ENCODE measurements around the gene NRG2. TPM values are rescaled to one million over a fixed set of nuclear protein-coding genes. Genes with fewer than 3 reads are reported as not detected.

NRG2 gene
- total RNA-seq, 2 experiments from 2014 or later, result not detected

DNA sequence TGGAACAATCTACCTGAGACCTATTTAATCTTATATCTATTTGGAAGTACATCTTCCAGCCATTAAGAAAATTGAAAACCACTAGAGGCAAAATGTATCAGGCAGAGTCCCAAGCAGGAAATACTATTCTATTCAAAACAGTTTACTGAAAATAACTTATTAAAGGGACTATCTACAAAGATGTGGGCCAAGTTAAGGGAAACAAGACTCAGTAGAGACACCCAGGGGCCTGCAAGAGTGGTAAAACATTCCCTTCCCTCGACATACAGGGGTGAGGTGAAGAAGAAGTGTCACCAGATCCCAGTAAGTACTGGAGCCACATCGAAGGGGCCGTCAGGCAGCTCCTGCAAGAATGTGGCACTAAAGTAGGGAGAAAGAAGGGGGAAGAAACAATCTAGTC lies 12.1 kb upstream of the NRG2 start:
- Mint-ChIP-seq H3K4me3 (no peak overlapping the region), H3K27ac (no peak overlapping the region), H3K4me1 (no peaks in the 10 kb centered on the region), H3K36me3 (ENCODE audit: low read depth) (no peaks in the 10 kb centered on the region), H3K9me3 (no peaks in the 10 kb centered on the region), H3K27me3 (peaks cover 12% of the 10 kb centered on the region)
- CTCF ChIA-PET, result interaction anchor here (0.6 kb wide), 1 partner anchor 90 kb away, joined by 3 read pairs; no protein-coding TSS in a partner anchor
- DNase-seq, result no peak
- POLR2A ChIA-PET, result no interaction called here

DNA sequence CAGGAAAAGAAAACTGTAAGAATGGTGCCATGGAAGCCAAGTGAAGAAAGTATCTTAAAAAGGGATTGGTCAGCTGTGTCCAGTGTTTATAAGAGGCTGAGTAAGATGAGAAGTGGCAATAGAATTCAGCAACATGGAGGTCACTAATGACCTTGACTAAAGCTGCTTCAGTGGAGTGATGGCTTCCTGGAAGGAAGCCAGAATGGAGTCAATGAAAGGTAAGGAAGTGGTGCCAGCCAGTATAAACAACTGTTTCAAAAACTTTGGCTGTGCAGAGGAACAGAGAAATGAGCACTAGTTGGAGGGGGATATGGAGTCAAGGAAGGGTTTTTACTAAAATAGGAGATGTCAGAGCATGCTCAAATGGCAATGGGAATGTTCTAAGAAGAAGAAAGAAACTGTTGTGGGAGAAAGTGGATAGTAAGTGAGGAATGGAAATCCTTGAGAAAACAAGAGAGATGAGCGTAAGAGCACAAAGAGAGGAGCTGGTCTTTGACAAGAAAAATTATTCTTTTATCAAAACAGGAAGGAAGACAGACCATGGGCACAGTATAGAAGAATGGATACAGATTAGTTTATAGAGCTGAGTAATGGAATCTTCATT lies 11.1 kb upstream of the NRG2 start:
- H3K4me1 Mint-ChIP-seq, result no peaks in the 10 kb centered on the region
- no peak for DNase-seq
- peaks cover 16% of the 10 kb centered on the region for H3K27me3 Mint-ChIP-seq
- no peak overlapping the region for H3K27ac Mint-ChIP-seq
- no peaks in the 10 kb centered on the region for H3K9me3 Mint-ChIP-seq
- POLR2A ChIA-PET, result interaction anchor here (0.5 kb wide), 1 partner anchor 71 kb away, joined by 4 read pairs; no protein-coding TSS in a partner anchor
- no peaks in the 10 kb centered on the region for H3K36me3 Mint-ChIP-seq (ENCODE audit: low read depth)
- no peak overlapping the region for H3K4me3 Mint-ChIP-seq
- CTCF ChIA-PET, result interaction anchor here (0.7 to 2.3 kb wide), 2 partner anchors 10 to 85 kb away, joined by 3 to 6 read pairs; no protein-coding TSS in a partner anchor

DNA sequence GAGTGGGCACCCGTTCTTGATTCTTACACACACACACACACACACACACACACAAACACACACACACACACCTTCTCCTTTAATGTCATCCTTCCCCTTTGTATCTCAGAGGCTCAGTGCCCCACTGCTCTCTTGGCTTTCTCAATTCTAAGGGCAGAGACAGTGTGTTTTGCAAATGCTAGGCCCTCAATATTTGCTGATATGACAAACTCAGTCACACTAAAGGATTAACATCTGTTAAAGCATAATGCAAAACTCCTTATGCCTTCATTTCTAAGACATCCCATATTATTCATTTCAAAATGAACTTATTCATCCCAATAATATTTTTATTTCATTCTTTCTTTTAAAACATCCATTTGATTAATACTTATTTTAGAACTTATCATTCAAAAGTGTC lies 8.9 kb upstream of the NRG2 start:
- Mint-ChIP-seq H3K27me3 (peaks cover 21% of the 10 kb centered on the region), H3K36me3 (ENCODE audit: low read depth) (no peaks in the 10 kb centered on the region), H3K4me1 (no peaks in the 10 kb centered on the region), H3K27ac (no peak overlapping the region), H3K9me3 (no peaks in the 10 kb centered on the region), H3K4me3 (no peak overlapping the region)
- CTCF ChIA-PET, result interaction anchor here (2.3 kb wide), 1 partner anchor 8 kb away, joined by 6 read pairs; no protein-coding TSS in a partner anchor
- DNase-seq, result no peak
- POLR2A ChIA-PET, result no interaction called here

DNA sequence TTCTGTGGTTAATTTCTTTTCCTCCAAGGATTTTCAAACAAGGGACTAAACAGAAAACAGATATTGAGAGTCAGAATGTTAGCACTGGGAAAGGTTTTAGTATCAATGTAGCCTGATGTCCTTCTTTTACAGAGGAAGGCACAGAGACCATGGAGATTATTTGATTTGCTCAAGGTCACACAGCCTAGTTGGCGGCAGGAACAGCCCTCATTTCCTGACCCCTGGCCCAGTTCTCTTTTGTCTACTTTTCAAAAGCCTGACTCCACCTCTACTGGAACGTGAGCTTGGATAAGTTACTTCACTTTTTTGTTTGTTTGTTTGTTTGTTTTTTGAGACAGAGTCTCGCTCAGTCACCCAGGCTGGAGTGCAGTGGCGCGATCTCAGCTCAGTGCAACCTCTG lies 6.6 kb upstream of the NRG2 start:
- H3K4me1 Mint-ChIP-seq, result no peaks in the 10 kb centered on the region
- H3K36me3 Mint-ChIP-seq (ENCODE audit: low read depth), result no peaks in the 10 kb centered on the region
- H3K27ac Mint-ChIP-seq, result no peak overlapping the region
- H3K9me3 Mint-ChIP-seq, result no peaks in the 10 kb centered on the region
- H3K4me3 Mint-ChIP-seq, result no peak overlapping the region
- DNase-seq, result no peak
- peaks cover 24% of the 10 kb centered on the region for H3K27me3 Mint-ChIP-seq
- POLR2A ChIA-PET, result no interaction called here
- CTCF ChIA-PET, result no interaction called here

DNA sequence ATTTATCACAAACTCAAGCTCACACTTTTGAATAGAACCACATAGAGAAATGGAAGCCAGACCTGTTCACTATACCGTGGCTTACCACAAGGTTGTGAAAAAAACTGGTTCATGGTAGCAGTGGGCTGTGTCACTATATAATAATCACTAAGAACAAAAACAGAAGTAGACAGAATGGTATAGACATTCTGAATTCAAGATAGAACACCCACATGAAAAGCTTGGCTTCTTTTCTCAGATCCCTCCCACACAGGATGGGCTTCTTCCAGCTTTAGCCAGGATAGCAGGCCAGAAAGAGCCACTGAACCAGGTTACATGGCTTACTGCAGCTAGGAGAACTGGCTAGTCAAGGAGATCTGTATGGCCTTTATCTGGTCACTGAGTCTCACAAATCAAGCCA lies 6.1 kb upstream of the NRG2 start:
- H3K27me3 Mint-ChIP-seq, result peaks cover 29% of the 10 kb centered on the region
- ChIA-PET CTCF (no interaction called here), POLR2A (no interaction called here)
- peaks cover 4% of the 10 kb centered on the region for H3K4me1 Mint-ChIP-seq
- no peaks in the 10 kb centered on the region for H3K36me3 Mint-ChIP-seq (ENCODE audit: low read depth)
- no peak for DNase-seq
- no peak overlapping the region for H3K27ac Mint-ChIP-seq
- H3K9me3 Mint-ChIP-seq, result no peaks in the 10 kb centered on the region
- no peak overlapping the region for H3K4me3 Mint-ChIP-seq

DNA sequence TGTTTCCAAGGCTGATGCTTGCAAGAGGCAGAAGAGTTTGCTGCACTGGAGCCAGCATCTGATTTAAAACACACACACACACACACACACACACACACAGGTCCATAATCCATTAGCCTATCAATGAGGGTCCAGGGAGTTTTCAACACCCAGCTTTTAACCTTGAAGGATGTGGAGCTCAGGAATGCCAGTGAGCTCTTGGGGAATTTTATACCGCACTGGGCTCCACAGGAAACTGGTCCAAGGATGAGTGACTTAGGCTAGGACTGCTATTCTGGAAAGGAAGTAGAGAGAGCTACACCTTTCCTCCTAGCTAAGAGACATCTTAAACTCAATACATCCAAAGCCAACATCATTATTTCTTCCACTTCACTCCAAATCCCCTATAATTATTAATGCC lies 942 bp upstream of the NRG2 start:
- no peaks in the 10 kb centered on the region for H3K9me3 Mint-ChIP-seq
- H3K27me3 Mint-ChIP-seq, result peaks cover 58% of the 10 kb centered on the region
- DNase-seq, result no peak
- H3K4me3 Mint-ChIP-seq, result no peak overlapping the region
- H3K4me1 Mint-ChIP-seq, result peaks cover 14% of the 10 kb centered on the region
- no peak overlapping the region for H3K27ac Mint-ChIP-seq
- ChIA-PET POLR2A (no interaction called here), CTCF (interaction anchor here (0.5 to 1.5 kb wide), 7 partner anchors 9 to 101 kb away, joined by 3 to 6 read pairs (median 4); no protein-coding TSS in a partner anchor)
- no peaks in the 10 kb centered on the region for H3K36me3 Mint-ChIP-seq (ENCODE audit: low read depth)

DNA sequence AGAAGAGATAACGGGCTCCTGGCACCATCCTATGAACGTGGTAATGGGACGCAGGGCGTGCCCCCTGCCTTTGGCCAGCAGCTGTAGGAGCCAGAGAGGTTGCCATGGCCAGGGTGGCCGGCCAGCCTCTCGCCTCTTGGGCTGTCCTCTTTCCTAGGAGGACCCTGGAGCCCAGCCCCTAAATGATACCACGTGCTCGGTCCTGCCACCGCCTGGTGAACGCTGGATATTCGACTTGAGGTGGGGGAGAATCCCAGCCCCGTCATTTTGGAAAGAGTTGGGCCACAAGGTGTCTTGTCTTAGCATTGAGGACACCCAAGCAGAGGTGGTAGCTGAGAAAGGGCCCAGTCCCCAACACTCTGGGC lies 391 bp upstream of the NRG2 start:
- Mint-ChIP-seq H3K27me3 (peaks cover 63% of the 10 kb centered on the region), H3K36me3 (ENCODE audit: low read depth) (no peaks in the 10 kb centered on the region), H3K4me1 (peaks cover 15% of the 10 kb centered on the region), H3K9me3 (no peaks in the 10 kb centered on the region), H3K27ac (no peak overlapping the region), H3K4me3 (peak overlapping the region; percentile 37)
- DNase-seq, result no peak
- ChIA-PET POLR2A (no interaction called here), CTCF (interaction anchor here (0.7 to 1.5 kb wide), 5 partner anchors 9 to 126 kb away, joined by 3 to 6 read pairs (median 3); no protein-coding TSS in a partner anchor)

DNA sequence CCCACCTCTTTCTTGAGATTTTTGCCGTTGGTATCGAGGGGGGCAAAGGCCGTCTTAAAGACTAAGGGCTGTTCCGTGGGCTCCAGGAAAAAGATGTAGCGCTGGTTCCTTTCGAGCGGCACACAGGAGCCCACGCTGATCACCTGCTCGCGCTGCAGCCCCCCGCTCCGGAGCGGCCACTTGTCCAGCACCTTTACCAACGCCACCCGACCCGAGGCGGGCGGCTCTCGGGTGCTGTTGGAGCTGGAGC lies 781 bp downstream of the NRG2 start:
- H3K4me3 Mint-ChIP-seq, result no peak overlapping the region

DNA sequence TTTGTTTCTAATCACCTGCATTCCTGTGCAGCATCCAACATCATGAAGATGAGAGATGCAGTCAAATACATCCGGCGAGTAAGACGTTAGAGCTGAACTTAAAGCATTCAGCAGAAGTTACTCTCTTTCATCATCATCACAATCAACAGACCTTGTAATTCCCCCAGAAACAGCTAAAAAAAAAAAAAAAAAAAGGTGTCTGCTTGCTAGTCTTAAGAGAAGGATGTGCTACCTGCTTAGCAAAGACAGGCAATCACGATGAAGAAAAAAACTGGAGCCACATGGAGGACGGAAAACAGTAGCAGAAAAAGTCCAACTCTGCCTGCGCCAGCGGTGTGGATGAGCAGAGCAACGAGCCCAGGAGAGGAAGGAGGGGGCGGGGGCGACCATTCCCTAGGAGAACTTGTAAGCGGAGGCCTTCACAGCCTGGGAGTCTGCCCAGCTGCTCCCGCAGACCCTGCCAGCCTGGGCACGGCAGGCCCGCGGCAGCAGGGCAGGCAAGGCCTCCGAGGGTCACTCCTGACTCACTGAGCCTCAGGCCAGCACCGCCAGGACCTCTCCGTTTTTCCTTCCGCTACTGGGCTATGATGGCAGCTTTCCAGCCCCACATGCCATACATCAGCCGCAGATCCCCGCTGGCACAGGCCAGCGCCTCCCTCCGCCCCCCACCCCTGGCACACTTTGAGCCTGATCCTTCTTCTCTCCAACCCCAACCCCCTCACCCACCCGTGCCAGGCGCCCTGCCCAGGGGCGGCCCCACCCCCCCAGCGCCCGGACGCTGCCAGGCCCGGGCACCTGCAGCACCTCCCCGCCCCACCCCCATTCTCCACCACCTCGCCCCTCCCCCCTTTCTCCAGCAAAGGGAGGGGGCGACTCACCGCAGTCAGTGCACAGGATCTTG lies 1.4 kb downstream of the NRG2 start:
- H3K27ac Mint-ChIP-seq, result no peak overlapping the region
- H3K4me1 Mint-ChIP-seq, result peaks cover 17% of the 10 kb centered on the region
- DNase-seq, result no peak
- H3K36me3 Mint-ChIP-seq (ENCODE audit: low read depth), result no peaks in the 10 kb centered on the region
- no peaks in the 10 kb centered on the region for H3K9me3 Mint-ChIP-seq
- peaks cover 72% of the 10 kb centered on the region for H3K27me3 Mint-ChIP-seq
- peak overlapping the region; percentile 51 for H3K4me3 Mint-ChIP-seq
- POLR2A ChIA-PET, result interaction anchor here (0.8 kb wide), 1 partner anchor 30 kb away, joined by 3 read pairs; no protein-coding TSS in a partner anchor
- CTCF ChIA-PET, result interaction anchor here (0.6 to 0.9 kb wide), 3 partner anchors 103 to 389 kb away, joined by 3 to 5 read pairs (median 3); no protein-coding TSS in a partner anchor

More for the DNA sequence above, 781 bp downstream of the NRG2 start:
- H3K4me1 Mint-ChIP-seq, result peaks cover 17% of the 10 kb centered on the region
- H3K27ac Mint-ChIP-seq, result no peak overlapping the region
- POLR2A ChIA-PET, result no interaction called here
- no peak for DNase-seq
- CTCF ChIA-PET, result interaction anchor here (1.3 kb wide), 1 partner anchor 40 kb away, joined by 3 read pairs; no protein-coding TSS in a partner anchor
- no peaks in the 10 kb centered on the region for H3K36me3 Mint-ChIP-seq (ENCODE audit: low read depth)
- peaks cover 69% of the 10 kb centered on the region for H3K27me3 Mint-ChIP-seq
- H3K9me3 Mint-ChIP-seq, result no peaks in the 10 kb centered on the region

DNA sequence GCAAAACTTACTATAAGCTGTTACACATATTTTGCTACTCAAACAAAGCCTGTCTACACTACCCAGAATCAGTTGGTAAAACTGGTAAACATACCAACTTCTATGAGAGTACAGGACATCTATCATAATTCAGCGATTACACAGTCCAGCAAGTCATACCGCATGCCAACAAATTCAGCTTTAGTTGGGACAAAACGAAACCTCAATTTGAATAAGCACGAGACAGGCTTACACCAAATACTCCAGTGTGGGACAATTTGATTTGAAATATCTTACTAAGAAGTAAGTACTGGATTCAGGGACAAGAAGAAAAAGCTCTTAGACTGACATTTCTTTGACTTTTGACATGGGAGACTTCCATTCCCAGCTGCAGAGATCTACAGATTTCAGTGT lies 2.0 kb downstream of the NRG2 start:
- POLR2A ChIA-PET, result interaction anchor here (0.8 kb wide), 1 partner anchor 30 kb away, joined by 3 read pairs; no protein-coding TSS in a partner anchor
- H3K36me3 Mint-ChIP-seq (ENCODE audit: low read depth), result no peaks in the 10 kb centered on the region
- no peak overlapping the region for H3K27ac Mint-ChIP-seq
- no peak overlapping the region for H3K4me3 Mint-ChIP-seq
- H3K27me3 Mint-ChIP-seq, result peaks cover 77% of the 10 kb centered on the region
- DNase-seq, result no peak
- CTCF ChIA-PET, result interaction anchor here (0.6 to 0.9 kb wide), 4 partner anchors 104 to 390 kb away, joined by 3 to 5 read pairs (median 3); no protein-coding TSS in a partner anchor
- H3K4me1 Mint-ChIP-seq, result peaks cover 17% of the 10 kb centered on the region
- no peaks in the 10 kb centered on the region for H3K9me3 Mint-ChIP-seq

DNA sequence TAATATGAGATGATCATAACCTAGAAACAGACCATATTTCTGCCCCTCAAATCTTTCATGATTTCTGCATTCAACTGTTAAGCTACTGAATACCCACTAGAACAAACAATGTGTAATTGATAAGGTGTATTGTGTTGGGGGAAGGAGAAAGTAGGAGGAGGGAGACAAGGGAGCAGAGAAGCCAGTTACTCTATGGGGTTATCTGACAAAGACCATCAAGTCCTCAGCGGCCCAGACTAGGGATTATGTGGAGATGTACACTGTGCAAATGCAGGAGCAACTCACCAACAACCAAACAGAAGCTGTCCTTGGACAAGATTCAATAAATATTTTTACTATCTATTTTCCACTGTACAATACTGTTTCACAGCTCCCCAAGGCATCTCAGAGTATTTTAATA lies 2.7 kb downstream of the NRG2 start:
- H3K9me3 Mint-ChIP-seq, result no peaks in the 10 kb centered on the region
- ChIA-PET POLR2A (no interaction called here), CTCF (interaction anchor here (0.6 kb wide), 1 partner anchor 118 kb away, joined by 3 read pairs; no protein-coding TSS in a partner anchor)
- no peak for DNase-seq
- peaks cover 78% of the 10 kb centered on the region for H3K27me3 Mint-ChIP-seq
- peaks cover 17% of the 10 kb centered on the region for H3K4me1 Mint-ChIP-seq
- H3K27ac Mint-ChIP-seq, result no peak overlapping the region
- H3K4me3 Mint-ChIP-seq, result no peak overlapping the region
- H3K36me3 Mint-ChIP-seq (ENCODE audit: low read depth), result no peaks in the 10 kb centered on the region

DNA sequence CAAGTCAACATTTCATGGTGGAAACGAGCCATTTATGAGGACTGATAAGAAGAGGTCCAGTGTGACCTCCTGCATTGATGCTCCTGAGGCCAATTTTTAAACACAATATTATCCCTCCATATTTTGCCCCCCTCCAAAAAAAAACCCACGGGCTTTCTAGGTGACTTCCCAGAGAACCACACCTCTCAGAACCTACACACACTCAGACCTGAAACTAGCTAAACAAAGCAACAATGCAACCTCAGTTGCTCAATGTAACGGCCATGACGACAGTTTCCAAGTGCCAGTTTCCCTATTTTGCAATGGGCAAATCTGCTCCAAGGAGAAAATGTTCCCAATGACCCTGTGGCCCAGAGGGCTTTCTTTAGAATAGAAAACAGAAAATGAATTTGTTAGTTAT lies 3.5 kb downstream of the NRG2 start:
- no peaks in the 10 kb centered on the region for H3K36me3 Mint-ChIP-seq (ENCODE audit: low read depth)
- H3K4me1 Mint-ChIP-seq, result peaks cover 17% of the 10 kb centered on the region
- no peak for DNase-seq
- ChIA-PET POLR2A (no interaction called here), CTCF (no interaction called here)
- no peaks in the 10 kb centered on the region for H3K9me3 Mint-ChIP-seq
- H3K27me3 Mint-ChIP-seq, result peaks cover 74% of the 10 kb centered on the region
- H3K4me3 Mint-ChIP-seq, result no peak overlapping the region
- no peak overlapping the region for H3K27ac Mint-ChIP-seq

DNA sequence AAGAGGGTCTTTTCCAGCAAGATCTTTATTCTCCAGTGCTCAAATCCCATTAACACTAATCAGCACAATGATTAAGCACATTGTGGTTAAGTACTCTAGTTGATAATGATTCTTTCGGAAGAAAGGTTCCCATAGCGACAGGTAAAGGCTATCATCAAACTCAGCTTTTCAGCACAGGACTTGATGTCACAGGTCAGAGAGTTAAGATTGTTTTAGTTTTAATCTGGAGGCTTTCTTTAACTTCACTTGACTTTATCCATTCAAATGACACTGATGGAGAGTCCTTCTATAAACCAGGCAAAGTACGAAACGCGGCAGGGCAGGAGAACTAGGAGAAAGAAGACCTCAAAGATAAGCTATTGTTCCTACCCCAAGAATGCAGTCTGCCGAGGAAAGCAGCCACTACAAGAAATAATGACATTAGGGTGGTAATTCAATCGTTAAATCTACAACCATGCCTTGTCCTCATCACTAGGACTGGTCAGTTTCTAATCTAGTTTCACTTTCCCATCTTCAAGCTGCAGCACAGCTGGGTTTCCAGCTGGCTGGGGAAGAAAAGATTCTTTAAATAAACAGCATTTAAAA lies 4.6 kb downstream of the NRG2 start:
- DNase-seq, result no peak
- H3K9me3 Mint-ChIP-seq, result no peaks in the 10 kb centered on the region
- peaks cover 14% of the 10 kb centered on the region for H3K4me1 Mint-ChIP-seq
- POLR2A ChIA-PET, result no interaction called here
- CTCF ChIA-PET, result interaction anchor here (1.2 kb wide), 1 partner anchor 9 kb away, joined by 4 read pairs; no protein-coding TSS in a partner anchor
- no peak overlapping the region for H3K4me3 Mint-ChIP-seq
- peaks cover 66% of the 10 kb centered on the region for H3K27me3 Mint-ChIP-seq
- H3K27ac Mint-ChIP-seq, result no peak overlapping the region
- H3K36me3 Mint-ChIP-seq (ENCODE audit: low read depth), result no peaks in the 10 kb centered on the region

Measured in activated CD4-positive, alpha-beta memory T cell treated with anti-CD3 and anti-CD28 coated beads, Interleukin-2, amount 10 ng/mL, durations not matched to agents 7 days and 5 days (primary cell).